ENCODE measurements around the gene HYDIN.

The HYDIN gene

DNA sequence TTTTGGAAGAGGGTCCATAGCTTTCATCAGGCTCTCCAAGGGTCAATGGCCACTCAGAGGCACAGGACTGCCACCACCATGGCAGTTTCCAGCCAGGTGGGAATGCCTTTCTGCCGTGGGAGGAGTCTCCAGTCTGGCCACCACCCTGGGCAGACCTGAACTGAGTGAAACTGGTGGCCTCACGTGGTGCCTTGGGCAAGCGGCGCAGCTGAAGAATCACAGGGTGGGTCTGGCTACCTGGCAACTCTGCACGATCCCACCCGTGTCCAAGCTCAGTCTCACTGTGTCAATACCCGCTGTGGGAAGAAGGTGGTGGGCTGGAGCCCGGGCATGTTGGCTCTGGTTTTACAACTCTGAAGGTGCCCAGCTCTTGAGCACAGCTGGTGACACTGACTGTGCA lies 461.4 kb downstream of the HYDIN start:
- DNase-seq (ENCODE audit: low read depth in 2 of 2, low spot score in 1 of 2): no peak

DNA sequence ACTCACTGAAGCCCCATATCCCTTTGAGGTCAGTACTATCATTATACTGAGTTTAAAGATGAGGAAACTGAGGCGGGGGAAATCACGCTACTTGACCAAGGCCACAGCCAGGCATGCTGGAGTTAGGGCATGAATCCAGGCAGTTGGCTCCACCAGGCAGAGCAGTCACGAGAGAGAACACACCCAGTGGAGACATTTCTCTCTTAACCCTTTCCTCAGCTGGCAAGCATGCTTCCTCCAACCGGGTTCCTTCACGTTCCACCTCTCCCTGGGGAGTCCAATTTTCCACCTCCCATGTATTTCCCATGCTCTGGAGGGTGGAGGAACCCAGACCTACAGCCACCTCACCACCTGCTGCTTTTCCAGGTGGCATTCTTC lies 462.3 kb downstream of the HYDIN start:
- DNase-seq (ENCODE audit: low read depth in 2 of 2, low spot score in 1 of 2): no peak

DNA sequence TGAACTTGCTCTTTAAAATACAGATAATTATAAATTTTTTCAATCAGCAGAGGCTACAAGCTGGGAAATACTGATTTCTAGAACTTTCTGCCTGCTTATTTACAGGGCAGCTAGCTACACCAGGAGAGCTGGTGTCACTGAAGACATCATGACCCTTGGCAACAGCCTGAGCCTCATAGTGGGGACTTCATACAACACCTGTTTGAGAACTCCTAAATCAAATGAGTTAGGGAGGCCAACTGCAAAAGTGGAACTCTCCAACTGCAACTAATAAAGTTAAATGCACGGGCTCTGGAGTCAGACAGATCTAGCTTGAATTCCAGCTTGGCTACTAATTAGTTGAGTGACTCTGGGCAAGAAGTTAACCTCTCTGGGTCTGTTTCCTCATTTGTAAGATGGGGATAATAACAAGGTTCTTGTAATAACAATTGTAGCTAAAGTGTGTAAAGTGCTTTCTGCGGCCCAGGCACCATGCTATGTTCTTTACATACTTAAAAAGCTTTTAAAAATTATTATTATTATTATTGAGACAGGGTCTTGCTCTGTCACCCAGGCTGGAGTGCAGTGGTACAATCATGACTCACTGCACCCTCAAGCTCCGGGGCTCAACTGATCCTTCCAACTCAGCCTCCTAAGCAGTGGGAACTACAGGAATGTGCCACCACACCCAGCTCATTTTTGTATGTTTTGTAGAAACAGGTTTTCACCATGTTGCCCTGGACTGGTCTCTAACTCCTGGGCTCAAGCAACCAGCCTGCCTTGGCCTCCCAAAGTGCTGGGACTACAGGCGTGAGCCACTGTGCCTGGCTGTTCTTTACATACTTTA lies 462.9 kb downstream of the HYDIN start:
- no peak for DNase-seq (ENCODE audit: low read depth in 2 of 2, low spot score in 1 of 2)

DNA sequence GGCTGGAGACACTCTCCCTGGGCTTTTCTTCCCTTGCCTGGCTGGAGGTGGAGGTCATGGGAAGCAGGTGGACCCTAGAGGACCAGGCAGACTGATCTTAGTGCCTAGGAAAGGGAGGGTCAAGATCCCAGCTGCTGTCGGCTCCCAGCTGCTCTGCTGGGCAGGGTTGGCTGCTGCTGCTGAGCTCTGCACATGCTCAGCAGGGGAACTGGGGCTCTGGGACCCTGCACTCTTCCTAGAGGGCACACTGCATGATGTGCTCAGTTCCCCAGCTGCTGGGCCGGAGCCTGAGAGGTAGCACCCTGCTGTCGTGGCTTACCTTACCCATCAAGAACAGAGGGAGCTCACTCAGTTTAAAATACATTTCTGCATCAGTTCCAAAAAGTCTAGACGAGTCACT lies 463.9 kb downstream of the HYDIN start:
- DNase-seq (ENCODE audit: low read depth in 2 of 2, low spot score in 1 of 2): no peak

DNA sequence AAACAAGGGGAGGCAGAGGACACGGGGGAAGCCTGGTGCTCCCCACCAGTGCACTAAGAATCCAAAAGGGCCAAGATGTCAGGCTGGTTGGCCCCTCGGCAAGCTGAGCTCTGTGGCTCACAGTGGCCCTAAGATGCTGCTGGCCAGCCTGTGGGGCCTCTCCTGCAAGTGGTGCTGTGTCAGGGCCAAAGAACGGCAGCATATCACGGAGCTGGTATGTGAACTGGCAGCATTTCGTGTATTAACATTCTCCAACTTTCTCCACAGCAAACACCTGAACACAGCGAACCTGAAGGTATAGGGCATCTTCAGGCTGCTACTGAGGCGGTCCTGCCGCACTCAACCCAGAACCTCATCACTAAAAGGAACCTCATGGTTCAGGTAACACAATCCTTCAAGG lies 464.3 kb downstream of the HYDIN start:
- DNase-seq (ENCODE audit: low read depth in 2 of 2, low spot score in 1 of 2): no peak

DNA sequence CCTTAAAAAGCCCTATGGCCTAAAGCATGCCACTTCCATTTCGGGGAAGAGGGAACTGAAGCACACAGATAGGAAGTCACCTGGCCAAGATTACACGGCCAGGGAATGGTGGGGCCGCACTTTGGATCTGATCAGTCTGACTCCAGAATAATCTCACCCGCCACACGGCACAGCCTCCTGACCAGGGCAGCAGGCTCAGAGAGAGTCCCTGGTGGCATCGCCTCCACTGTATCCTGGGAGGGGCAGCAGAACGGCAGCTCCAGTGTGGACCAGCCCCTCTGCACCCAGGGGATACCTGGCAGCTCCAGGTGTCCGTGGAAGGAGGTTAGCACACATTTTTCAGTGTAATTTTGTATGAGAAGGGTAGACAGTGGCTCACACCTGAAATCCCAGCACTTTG lies 465.0 kb downstream of the HYDIN start:
- DNase-seq (ENCODE audit: low read depth in 2 of 2, low spot score in 1 of 2): no peak

DNA sequence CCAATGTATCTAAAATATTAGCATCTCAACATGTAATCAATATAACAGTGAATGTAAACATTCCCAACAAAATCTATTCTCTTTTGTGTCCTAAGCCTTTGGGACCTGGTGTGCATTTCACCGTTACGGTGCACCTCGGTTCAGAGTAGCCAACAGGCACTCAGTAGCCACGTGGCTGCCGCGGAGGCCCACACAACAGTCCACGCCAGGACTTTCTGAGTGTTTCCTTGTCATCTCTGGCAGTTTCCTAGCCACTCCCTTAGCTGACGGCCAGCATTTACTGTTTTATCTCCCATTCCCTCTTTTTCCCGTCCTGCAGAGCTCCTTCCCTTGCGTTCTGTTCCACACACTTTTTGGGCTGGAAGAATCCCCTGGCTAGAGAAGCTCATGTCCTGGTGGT lies 465.9 kb downstream of the HYDIN start:
- DNase-seq (ENCODE audit: low read depth in 2 of 2, low spot score in 1 of 2): no peak

DNA sequence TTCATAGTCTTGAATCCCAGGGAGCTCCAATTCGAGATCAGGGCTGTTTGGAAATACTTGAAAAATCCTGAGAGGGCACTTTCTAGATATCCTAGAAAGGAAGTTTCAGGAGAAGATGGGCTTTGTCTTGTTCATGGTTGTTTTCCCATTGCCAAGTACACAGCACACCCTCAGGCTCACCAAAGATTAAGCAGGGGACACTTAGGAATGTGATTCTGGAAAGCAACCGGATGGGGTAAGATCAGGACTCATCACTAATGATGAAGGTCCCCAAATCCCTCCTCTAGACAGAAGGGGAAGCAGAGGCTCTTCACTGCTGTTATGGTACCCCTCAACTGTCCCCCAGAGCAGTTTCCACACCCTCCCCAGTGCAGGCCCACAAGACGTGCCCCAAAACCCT lies 470.3 kb downstream of the HYDIN start:
- DNase-seq (ENCODE audit: low read depth in 2 of 2, low spot score in 1 of 2): no peak

DNA sequence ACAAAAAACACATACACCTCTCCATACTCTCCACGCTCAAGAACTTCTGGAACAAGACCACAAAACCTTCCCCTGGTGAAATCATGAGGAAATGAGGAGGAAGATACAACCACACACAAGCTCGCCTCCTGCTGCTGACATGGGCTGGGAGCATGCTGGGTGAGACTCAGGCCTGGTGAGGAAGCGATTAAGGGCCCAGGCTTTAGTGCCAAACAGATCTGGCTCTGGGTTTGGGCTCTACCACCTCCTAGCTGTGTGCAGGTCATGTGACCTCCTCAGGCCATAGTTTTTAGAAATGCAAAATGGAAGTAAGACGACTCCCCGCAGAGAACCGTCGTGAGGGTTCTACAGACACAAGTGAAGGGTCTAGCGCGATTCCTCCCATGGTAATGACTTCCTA lies 470.9 kb downstream of the HYDIN start:
- DNase-seq (ENCODE audit: low read depth in 2 of 2, low spot score in 1 of 2): no peak

DNA sequence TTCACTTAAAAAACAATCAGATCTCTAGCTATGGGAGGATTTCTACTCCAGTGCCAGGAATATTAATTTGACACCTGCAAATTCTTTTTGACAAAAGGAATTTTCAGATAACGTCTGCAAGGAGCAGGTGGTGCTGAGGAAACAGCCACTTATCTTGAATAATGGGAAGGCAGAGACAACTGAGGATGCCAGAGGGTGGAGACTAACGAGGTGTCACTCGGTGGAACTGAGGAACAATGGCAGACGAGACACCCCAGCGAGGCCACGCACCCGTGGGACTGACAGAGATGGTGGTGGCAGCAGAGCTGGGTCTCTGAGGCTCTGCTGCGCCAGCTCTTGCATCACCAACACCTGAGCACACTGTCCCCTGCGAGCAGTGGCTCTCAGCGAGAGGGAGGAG lies 471.7 kb downstream of the HYDIN start:
- DNase-seq (ENCODE audit: low read depth in 2 of 2, low spot score in 1 of 2): no peak
